Body of pancreas (tissue), 4 donors: ENCODE measurements around the gene HEATR5A. TPM values are rescaled to one million over a fixed set of nuclear protein-coding genes. Genes with fewer than 3 reads are reported as not detected.

ENCODE experiments used
- ATAC-seq: fragments of 150-250 bp; one replicate; pipeline ENCODE4 v1.9.1; 2016
- DNase-seq, 4 donors: peaks; one replicate each; pipeline ENCODE4 v3.0.0-alpha.2; 2019
- H3K27ac ChIP-seq, 4 donors: fragments of 200-600 bp; sonication (generic); 1 replicate in 3 of 4; 2 replicates in 1 of 4; pipeline versions ENCODE4 v1.5.1 to v1.6.1; 2016 to 2019; ENCODE audit warnings: mild to moderate bottlenecking in 1 of 4, mixed read lengths in 1 of 4, moderate library complexity in 1 of 4
- H3K27me3 ChIP-seq, 2 donors: fragments of 200-600 bp; sonication (generic); one replicate each; pipeline ENCODE4 v1.6.0; 2016; ENCODE audit warnings: mild to moderate bottlenecking in 1 of 2
- H3K36me3 ChIP-seq, 2 donors: fragments of 200-600 bp; sonication (generic); replicated peaks in 1 of 2; 2 replicates each; pipeline ENCODE4 v1.5.1; 2016; ENCODE audit warnings: low read depth in 2 of 2; ENCODE audit not compliant: insufficient read depth in 1 of 2
- H3K4me1 ChIP-seq: fragments of 200-600 bp; sonication (generic); one replicate; pipeline ENCODE4 v1.6.0; 2016
- H3K4me3 ChIP-seq, 2 donors: fragments of 200-600 bp; sonication (generic); 1 replicate in 1 of 2; 2 replicates in 1 of 2; pipeline ENCODE4 v1.5.1; 2016 to 2019
- H3K9me3 ChIP-seq, 3 donors: fragments of 200-600 bp; sonication (generic); 1 replicate in 2 of 3; 2 replicates in 1 of 3; pipeline ENCODE4 v1.5.1; 2016
- POLR2A ChIP-seq, 3 donors: fragments of 450-650 bp; IDR thresholded peaks; one replicate each; pipeline ENCODE4 v1.6.1; 2016; ENCODE audit warnings: antibody characterized with exemption in 3 of 3, mild to moderate bottlenecking in 2 of 3
- WGBS, 2 donors: methylation state at CpG; one replicate each; pipeline ENCODE4 v1.1.5; 2017; 5-methylcytosine and 5-hydroxymethylcytosine counted together
- intact Hi-C: fragments of 100-400 bp; cut with DNase I; formaldehyde crosslinking; loops from one replicate; pipeline ENCODE4 v1.15.1; 2023
- total RNA-seq, 2 donors: library from RNA; depleted of rRNA; stranded (reverse); fragments of >200 nt; gene quantifications; one replicate each; pipeline ENCODE4 v1.1.0, GENCODE V29; 2016
- TF ChIP-seq, protein P1 (sequence below), 7 experiments: fragments of 450-650 bp in 4 of 7; fragments of 200-600 bp in 3 of 7; sonication (generic) in 3 of 7; IDR thresholded peaks; one replicate each; pipeline ENCODE4 v1.5.1; 2016 to 2019; ENCODE audit warnings: antibody characterized with exemption in 7 of 7

HEATR5A gene
- total RNA-seq, 2 donors from 2014 or later = 14.5 to 24.1 TPM

DNA sequence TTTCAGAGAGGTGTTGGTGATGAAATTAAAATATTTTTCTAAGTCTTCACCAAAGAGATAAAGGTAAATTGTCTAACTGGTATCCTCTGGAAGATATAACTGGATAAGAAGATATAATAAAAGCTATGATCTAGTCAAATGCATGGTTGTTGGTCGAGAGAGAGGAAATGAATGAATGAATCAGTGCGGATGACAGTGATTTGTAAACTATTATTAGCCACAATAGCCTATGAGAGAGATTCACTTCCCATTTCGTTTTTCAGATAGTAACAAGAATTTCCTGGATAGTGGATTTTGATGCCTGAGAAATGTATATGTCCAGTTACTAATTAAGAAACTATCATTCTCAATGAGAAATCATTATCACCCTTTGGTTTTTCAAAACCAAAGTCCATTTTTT is 63.1 kb downstream of the HEATR5A start:
- Histone ChIP-seq H3K36me3 (peaks cover 0 to 3% of the 10 kb centered on the region in 2 donors), H3K4me1 (no peaks in the 10 kb centered on the region), H3K27ac (no peak overlapping the region), H3K27me3 (no peaks in the 10 kb centered on the region), H3K9me3 (no peaks in the 10 kb centered on the region), H3K4me3 (no peak overlapping the region)
- ATAC-seq (no peak), DNase-seq (no peak)
- intact Hi-C loops = no loop called here
- TF ChIP-seq, protein P1, sequence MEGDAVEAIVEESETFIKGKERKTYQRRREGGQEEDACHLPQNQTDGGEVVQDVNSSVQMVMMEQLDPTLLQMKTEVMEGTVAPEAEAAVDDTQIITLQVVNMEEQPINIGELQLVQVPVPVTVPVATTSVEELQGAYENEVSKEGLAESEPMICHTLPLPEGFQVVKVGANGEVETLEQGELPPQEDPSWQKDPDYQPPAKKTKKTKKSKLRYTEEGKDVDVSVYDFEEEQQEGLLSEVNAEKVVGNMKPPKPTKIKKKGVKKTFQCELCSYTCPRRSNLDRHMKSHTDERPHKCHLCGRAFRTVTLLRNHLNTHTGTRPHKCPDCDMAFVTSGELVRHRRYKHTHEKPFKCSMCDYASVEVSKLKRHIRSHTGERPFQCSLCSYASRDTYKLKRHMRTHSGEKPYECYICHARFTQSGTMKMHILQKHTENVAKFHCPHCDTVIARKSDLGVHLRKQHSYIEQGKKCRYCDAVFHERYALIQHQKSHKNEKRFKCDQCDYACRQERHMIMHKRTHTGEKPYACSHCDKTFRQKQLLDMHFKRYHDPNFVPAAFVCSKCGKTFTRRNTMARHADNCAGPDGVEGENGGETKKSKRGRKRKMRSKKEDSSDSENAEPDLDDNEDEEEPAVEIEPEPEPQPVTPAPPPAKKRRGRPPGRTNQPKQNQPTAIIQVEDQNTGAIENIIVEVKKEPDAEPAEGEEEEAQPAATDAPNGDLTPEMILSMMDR (IDR thresholded peaks at IDR 0.05) = no peak
- TF ChIP-seq POLR2A (IDR thresholded peaks at IDR 0.05) = no peak
- WGBS, 2 donors = 55 to 76% methylated on average over 3 of the region's 3 CpGs

DNA sequence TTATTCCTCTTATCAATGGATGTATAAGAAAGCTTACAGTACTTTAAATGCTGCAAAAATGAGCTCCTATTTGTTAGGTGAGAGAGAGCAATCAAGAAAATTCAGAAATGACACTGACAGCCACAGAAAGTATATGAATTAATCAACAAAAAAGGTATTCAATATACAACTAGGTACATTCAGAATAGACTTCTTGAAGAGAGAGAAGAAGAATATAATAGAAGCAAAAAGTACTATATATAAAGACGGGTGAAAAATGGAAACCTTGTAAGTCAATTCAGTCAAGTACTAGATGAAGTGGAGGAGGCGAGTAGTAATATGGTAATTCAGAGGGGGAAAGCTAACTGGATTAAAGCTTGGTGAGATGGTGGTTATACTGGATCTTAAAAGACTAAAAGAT is 74.3 kb downstream of the HEATR5A start:
- intact Hi-C loops = no loop called here
- Histone ChIP-seq H3K27me3 (no peaks in the 10 kb centered on the region), H3K36me3 (peaks cover 2 to 15% of the 10 kb centered on the region in 2 donors)

DNA sequence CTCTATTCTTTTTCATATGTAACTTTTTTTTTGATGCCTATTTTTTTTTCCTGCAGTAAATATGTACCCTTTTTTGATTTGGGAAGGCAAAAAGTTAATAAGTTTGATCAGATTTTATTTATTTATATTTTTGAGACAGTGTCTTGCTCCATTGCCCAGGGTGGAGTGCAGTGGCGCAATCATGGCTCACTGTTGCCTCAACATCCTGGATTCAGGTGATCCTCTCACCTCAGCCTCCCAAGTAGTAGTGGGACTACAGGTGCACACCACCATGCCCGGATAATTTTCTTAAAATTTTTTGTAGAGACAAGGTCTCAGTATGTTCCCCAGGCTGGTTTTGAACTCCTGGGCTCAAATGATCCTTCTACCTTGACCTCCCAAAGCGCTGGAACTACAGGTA is 79.1 kb downstream of the HEATR5A start:
- DNase-seq (no peak), ATAC-seq (no peak)
- no peak overlapping the region for H3K27ac ChIP-seq
- intact Hi-C loops = no loop called here
- TF ChIP-seq, protein P1 (IDR thresholded peaks at IDR 0.05) = no peak
- no peak for TF ChIP-seq POLR2A (IDR thresholded peaks at IDR 0.05)
- no peaks in the 10 kb centered on the region for H3K27me3 ChIP-seq
- no peaks in the 10 kb centered on the region for H3K9me3 ChIP-seq
- H3K4me1 ChIP-seq = peaks cover 8% of the 10 kb centered on the region
- WGBS, 2 donors = 97 to 98% methylated on average over 3 of the region's 3 CpGs
- no peaks in the 10 kb centered on the region for H3K36me3 ChIP-seq
- H3K4me3 ChIP-seq = no peak overlapping the region

More for the DNA sequence above, 74.3 kb downstream of the HEATR5A start:
- DNase-seq (no peak), ATAC-seq (no peak)
- Histone ChIP-seq H3K4me1 (no peaks in the 10 kb centered on the region), H3K9me3 (no peaks in the 10 kb centered on the region), H3K27ac (no peak overlapping the region), H3K4me3 (no peak overlapping the region)
- WGBS, 2 donors = 94 to 97% methylated on average over 2 of the region's 2 CpGs
- TF ChIP-seq, protein P1 (IDR thresholded peaks at IDR 0.05) = no peak
- TF ChIP-seq POLR2A (IDR thresholded peaks at IDR 0.05) = no peak

DNA sequence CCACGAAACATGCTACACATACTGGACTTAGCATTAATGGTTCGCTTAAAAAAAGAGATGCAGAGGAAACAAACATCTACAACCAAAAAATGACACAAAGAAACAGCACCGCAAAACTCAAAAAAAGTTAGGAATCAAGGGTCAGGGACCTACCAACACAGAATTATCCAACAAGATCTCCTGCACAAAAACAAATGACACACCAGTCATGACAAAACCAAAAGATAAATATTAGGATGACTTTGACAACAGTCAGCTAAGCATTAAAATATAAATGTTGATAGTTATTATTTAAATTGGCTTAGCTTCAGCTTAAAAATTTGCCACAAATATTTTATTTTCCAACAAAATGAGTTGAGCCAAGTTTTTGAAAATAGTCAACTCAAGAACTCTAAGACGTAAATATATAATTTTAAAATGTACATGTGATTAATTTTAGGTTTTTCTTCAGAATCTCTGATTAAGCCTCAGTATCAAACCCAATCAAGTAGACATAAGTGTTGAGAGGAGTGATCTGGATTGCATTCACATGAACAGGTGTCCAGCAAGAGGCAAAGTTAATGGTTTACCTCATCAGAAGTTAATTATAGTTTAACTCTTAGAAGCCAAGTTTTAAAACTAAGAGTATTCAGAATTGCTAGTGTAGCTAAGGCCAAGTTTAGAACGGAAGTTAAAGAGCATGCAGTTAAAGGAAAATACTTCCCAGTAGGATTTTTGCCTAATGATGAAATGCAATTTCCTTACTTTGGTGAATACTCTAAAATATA is 79.9 kb downstream of the HEATR5A start:
- H3K4me1 ChIP-seq = peaks cover 8% of the 10 kb centered on the region
- TF ChIP-seq POLR2A (IDR thresholded peaks at IDR 0.05) = no peak
- TF ChIP-seq, protein P1 (IDR thresholded peaks at IDR 0.05) = no peak
- H3K4me3 ChIP-seq = no peak overlapping the region
- H3K36me3 ChIP-seq = no peaks in the 10 kb centered on the region
- no peaks in the 10 kb centered on the region for H3K9me3 ChIP-seq
- intact Hi-C loops = no loop called here
- 40 to 57% methylated on average over 5 of the region's 5 CpGs for WGBS, 2 donors
- DNase-seq (no peak), ATAC-seq (no peak)
- no peaks in the 10 kb centered on the region for H3K27me3 ChIP-seq
- no peak overlapping the region for H3K27ac ChIP-seq

DNA sequence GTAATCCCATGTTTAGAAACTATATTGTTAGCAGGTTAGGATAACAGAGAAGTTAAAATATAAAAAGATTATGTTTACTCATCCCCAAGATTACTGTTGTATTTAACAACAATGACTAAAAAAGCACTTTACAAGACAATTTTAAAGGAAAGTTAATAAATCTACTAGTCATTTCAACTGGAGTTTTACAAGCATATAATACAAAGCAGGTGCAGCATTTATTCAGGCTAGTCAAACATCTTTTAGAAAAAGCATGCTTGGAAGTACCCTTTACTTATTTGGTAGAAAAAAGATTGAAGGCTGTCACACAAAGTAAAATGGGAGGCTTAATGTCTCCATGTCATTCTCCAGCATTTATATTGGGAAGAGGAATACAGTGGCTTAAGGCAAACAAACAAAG is 80.6 kb downstream of the HEATR5A start:
- no peak for ATAC-seq
- no peaks in the 10 kb centered on the region for H3K36me3 ChIP-seq
- intact Hi-C loops = no loop called here
- H3K4me3 ChIP-seq = no peak overlapping the region
- H3K27ac ChIP-seq = no peak overlapping the region
- no peaks in the 10 kb centered on the region for H3K9me3 ChIP-seq
- H3K4me1 ChIP-seq = peaks cover 8% of the 10 kb centered on the region
- no peak for DNase-seq
- H3K27me3 ChIP-seq = no peaks in the 10 kb centered on the region
- TF ChIP-seq, protein P1 (IDR thresholded peaks at IDR 0.05) = no peak
- TF ChIP-seq POLR2A (IDR thresholded peaks at IDR 0.05) = no peak
